GM23338 (cell line): ENCODE results near the gene ME3.

Source experiments
- ETS1 ChIP-seq: IDR thresholded peaks from 2 replicates; pipeline ENCODE4 v1.6.1; 2016; ENCODE audit warnings: antibody characterized with exemption
- EZH2 ChIP-seq: fragments of 200-600 bp; sonication (generic); IDR thresholded peaks from one replicate; pipeline ENCODE4 v1.8.0; 2017; ENCODE audit warnings: antibody characterized with exemption, mild to moderate bottlenecking, low read depth; ENCODE audit not compliant: unreplicated experiment

- TF ChIP-seq EZH2: no peak
- no peak for TF ChIP-seq ETS1
Measured at GRCh38 chr11:86523738-86524619, 148.4 kb downstream of the ME3 start.
